Fibroblast of villous mesenchyme (primary cell): ENCODE data around the gene STAG1. TPM values are rescaled to one million over a fixed set of nuclear protein-coding genes. Genes with fewer than 3 reads are reported as not detected.
A peak's percentile ranks its signal among the peaks of the same experiment; 100 is the strongest.
"Not testable (repeated sequence)": the region's sequence is repeated elsewhere in the genome, so short reads cannot be mapped to it uniquely, and the experiment has no call there.

Source experiments
- DNase-seq: peaks from one replicate; pipeline ENCODE4 v3.0.0-alpha.2; 2010; ENCODE audit warnings: low read depth
- H3K4me3 ChIP-seq: 2 replicates; pipeline ENCODE4 v1.5.1; 2011; ENCODE audit warnings: low read depth, mild to moderate bottlenecking, low read length
- total RNA-seq: library from RNA; depleted of rRNA; stranded (reverse); fragments of >200 nt; gene quantifications from 2 replicates; pipeline ENCODE4 v1.2.3, GENCODE V29; 2012
- TF ChIP-seq, protein P1 (sequence below): IDR thresholded peaks from 2 replicates; pipeline ENCODE4 v1.5.1; 2012; ENCODE audit warnings: low read depth, mild to moderate bottlenecking, low read length; ENCODE audit not compliant: insufficient read depth

The STAG1 gene
- total RNA-seq, 1 donor, result 52.7 TPM

DNA sequence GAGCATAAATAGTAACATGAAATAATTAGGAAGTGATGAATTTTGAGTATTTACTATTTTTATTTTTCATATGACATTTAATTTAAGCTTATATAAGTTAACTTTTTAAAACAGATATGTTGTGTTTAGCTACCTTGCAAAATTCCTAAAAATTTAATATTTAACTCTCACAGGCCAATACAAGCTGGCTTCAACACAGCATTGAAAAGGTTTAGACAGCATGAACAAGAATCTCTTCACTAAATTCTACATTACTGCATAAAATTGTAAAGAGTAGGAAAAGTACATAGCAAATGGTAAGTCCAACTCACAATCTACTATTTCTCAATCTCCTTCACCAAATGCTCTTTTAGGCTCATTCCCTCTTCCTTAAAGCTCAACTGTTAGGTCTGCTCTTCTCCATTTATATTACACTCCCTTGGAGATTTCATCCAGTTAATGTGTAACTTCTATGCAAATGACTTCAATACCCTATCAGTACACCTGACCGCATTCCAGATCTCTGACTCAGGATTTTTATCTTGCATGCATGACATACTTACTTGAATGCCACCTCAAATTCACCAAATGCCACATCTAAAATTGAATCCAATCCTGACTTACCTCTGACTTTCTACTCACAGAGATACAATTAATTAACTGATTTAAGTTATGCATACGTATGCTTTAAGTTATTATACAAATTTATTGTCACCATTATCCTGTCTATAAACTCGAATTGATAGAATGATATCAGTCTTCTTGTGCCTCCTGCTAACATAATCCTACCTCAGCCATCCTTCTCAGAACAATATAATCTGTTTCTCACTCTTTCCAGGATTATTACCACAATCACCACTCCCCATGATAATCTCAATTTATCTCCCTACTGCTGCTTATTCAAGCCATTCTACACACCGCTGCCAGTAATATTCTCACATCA is 127.0 kb downstream of the STAG1 start:
- DNase-seq, result no peak
- TF ChIP-seq, protein P1, sequence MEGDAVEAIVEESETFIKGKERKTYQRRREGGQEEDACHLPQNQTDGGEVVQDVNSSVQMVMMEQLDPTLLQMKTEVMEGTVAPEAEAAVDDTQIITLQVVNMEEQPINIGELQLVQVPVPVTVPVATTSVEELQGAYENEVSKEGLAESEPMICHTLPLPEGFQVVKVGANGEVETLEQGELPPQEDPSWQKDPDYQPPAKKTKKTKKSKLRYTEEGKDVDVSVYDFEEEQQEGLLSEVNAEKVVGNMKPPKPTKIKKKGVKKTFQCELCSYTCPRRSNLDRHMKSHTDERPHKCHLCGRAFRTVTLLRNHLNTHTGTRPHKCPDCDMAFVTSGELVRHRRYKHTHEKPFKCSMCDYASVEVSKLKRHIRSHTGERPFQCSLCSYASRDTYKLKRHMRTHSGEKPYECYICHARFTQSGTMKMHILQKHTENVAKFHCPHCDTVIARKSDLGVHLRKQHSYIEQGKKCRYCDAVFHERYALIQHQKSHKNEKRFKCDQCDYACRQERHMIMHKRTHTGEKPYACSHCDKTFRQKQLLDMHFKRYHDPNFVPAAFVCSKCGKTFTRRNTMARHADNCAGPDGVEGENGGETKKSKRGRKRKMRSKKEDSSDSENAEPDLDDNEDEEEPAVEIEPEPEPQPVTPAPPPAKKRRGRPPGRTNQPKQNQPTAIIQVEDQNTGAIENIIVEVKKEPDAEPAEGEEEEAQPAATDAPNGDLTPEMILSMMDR, result no peak
- H3K4me3 ChIP-seq, result no peak overlapping the region

GRCh38 chr3:136624371-136624770 is 127.8 kb downstream of the STAG1 start:
- TF ChIP-seq, protein P1, result no peak
- no peak for DNase-seq
- H3K4me3 ChIP-seq, result no peak overlapping the region

DNA sequence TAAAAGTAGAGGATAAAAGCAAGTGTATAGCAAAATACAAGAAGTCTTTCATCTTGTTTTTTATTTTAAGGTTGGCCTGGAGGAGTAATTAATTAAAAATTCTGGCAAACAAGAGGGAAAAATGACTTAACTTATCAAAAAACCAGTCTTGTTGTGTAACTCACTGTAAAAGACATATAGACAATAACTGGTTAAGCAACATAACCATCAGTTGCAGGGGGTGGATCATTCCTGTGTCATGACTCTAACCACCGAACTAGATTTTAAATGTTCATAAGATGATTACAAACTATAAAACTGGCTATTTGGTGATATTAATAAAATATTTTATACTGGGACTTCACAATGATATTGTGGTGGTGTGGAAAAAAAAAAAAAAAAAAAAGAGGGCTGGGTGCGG is 130.6 kb downstream of the STAG1 start:
- H3K4me3 ChIP-seq, result no peak overlapping the region
- peak; percentile 49 for DNase-seq
- TF ChIP-seq, protein P1, result no peak

GRCh38 chr3:136620436-136620835 is 131.7 kb downstream of the STAG1 start:
- TF ChIP-seq, protein P1, result no peak
- DNase-seq, result no peak
- no peak overlapping the region for H3K4me3 ChIP-seq

DNA sequence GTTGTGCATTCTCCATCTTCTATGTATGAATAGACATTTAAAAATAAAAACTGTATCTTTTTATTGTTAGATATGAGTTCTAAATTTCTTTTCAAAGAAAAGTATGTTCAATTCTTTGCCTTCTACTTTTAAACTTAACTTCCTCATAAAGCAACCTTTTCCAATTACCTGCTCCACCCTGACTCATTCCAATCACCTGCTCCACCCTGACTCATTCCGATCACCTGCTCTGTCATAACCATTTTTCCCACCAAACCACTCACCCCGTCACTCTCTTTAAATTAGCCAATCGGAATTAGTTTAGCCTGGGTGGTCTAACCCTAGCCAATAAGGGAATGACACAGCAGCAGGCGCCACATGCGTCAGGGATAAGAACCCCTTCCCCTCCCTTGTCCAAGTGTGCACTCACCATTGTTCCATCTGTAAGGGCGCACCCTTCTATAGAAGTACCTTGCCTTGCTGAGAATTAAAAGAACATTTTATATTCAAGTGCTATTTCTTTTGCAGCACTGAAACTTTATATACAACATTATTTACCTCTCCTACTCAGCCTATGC is 134.1 kb downstream of the STAG1 start:
- DNase-seq, H3K4me3 ChIP-seq: not testable (repeated sequence)

- DNase-seq, result no peak
- no peak overlapping the region for H3K4me3 ChIP-seq
- TF ChIP-seq, protein P1, result no peak
Observed at GRCh38 chr3:136617198-136617597, 135.0 kb downstream of the STAG1 start.

- no peak for DNase-seq
- no peak overlapping the region for H3K4me3 ChIP-seq
- TF ChIP-seq, protein P1, result no peak
Observed at GRCh38 chr3:136612512-136612911, 139.7 kb downstream of the STAG1 start.
